ENCODE measurements around the gene ACTL7B. TPM values are rescaled to one million over a fixed set of nuclear protein-coding genes. Genes with fewer than 3 reads are reported as not detected.

The ACTL7B gene
- polyA plus RNA-seq, 1 of the 3 experiments (the other 2 are of a cell fraction), result 0.07 TPM

GRCh38 chr9:108836319-108836718, 19.5 kb downstream of the ACTL7B start:
- Histone ChIP-seq H3K4me1 (ENCODE audit: control insufficient read depth in 1 of 2, insufficient read depth in 2 of 2, low read depth in 1 of 2, low read length in 1 of 2) (no peaks in the 10 kb centered on the region), H4K20me1 (ENCODE audit: insufficient read depth) (no peaks in the 10 kb centered on the region), H3K36me3 (replicated peaks in 1 of 2; ENCODE audit: control insufficient read depth in 1 of 2, insufficient read depth in 2 of 2, low read length in 1 of 2) (no peaks in the 10 kb centered on the region), H3K9me2 (no peaks in the 10 kb centered on the region), H3F3A (replicated peaks; ENCODE audit: insufficient read depth) (no peaks in the 10 kb centered on the region), H3K4me3 (ENCODE audit: low read depth in 2 of 2, low read length in 1 of 2) (no peak overlapping the region), H3K9me3 (no peaks in the 10 kb centered on the region), H3K27ac (ENCODE audit: low read depth in 2 of 2, low read length in 1 of 2) (no peak overlapping the region), H3K4me2 (no peak overlapping the region), H3K9ac (no peak overlapping the region), H3K79me2 (ENCODE audit: insufficient read depth) (no peaks in the 10 kb centered on the region), H3K27me3 (ENCODE audit: insufficient read depth) (no peaks in the 10 kb centered on the region; the same call in 1 of the 2 replicates), H2AFZ (ENCODE audit: low read depth) (no peak overlapping the region)
- CTCF ChIA-PET, result interaction anchor here (0.7 to 1.3 kb wide), 2 partner anchors 75 to 1370 kb away, joined by 3 to 4 read pairs; no protein-coding TSS in a partner anchor
- TF ChIP-seq TEAD4 (IDR thresholded peaks at IDR 0.05; ENCODE audit: borderline replicate concordance, insufficient read depth), result no peak
- TF ChIP-seq RAD21 (IDR thresholded peaks at IDR 0.05; ENCODE audit: low read length), result no peak
- no peak for TF ChIP-seq IRF3 (IDR thresholded peaks at IDR 0.05; ENCODE audit: low read depth, low read length)
- TF ChIP-seq, protein P1, sequence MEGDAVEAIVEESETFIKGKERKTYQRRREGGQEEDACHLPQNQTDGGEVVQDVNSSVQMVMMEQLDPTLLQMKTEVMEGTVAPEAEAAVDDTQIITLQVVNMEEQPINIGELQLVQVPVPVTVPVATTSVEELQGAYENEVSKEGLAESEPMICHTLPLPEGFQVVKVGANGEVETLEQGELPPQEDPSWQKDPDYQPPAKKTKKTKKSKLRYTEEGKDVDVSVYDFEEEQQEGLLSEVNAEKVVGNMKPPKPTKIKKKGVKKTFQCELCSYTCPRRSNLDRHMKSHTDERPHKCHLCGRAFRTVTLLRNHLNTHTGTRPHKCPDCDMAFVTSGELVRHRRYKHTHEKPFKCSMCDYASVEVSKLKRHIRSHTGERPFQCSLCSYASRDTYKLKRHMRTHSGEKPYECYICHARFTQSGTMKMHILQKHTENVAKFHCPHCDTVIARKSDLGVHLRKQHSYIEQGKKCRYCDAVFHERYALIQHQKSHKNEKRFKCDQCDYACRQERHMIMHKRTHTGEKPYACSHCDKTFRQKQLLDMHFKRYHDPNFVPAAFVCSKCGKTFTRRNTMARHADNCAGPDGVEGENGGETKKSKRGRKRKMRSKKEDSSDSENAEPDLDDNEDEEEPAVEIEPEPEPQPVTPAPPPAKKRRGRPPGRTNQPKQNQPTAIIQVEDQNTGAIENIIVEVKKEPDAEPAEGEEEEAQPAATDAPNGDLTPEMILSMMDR (IDR thresholded peaks at IDR 0.05), result no peak
- TF ChIP-seq USF2 (IDR thresholded peaks at IDR 0.05; ENCODE audit: borderline replicate concordance, low read depth, low read length), result no peak
- TF ChIP-seq MAX (IDR thresholded peaks at IDR 0.05; ENCODE audit: low read depth), result no peak
- TF ChIP-seq TAF1 (IDR thresholded peaks at IDR 0.05; ENCODE audit: borderline replicate concordance, low read depth, low read length), result no peak
- no peak for TF ChIP-seq TCF12 (IDR thresholded peaks at IDR 0.05)
- TF ChIP-seq FOSL2 (IDR thresholded peaks at IDR 0.05; ENCODE audit: borderline replicate concordance, low read depth), result no peak
- no peak for TF ChIP-seq NFIC (IDR thresholded peaks at IDR 0.05; ENCODE audit: borderline replicate concordance)
- TF ChIP-seq JUND (IDR thresholded peaks at IDR 0.05), result no peak
- TF ChIP-seq, protein P2, sequence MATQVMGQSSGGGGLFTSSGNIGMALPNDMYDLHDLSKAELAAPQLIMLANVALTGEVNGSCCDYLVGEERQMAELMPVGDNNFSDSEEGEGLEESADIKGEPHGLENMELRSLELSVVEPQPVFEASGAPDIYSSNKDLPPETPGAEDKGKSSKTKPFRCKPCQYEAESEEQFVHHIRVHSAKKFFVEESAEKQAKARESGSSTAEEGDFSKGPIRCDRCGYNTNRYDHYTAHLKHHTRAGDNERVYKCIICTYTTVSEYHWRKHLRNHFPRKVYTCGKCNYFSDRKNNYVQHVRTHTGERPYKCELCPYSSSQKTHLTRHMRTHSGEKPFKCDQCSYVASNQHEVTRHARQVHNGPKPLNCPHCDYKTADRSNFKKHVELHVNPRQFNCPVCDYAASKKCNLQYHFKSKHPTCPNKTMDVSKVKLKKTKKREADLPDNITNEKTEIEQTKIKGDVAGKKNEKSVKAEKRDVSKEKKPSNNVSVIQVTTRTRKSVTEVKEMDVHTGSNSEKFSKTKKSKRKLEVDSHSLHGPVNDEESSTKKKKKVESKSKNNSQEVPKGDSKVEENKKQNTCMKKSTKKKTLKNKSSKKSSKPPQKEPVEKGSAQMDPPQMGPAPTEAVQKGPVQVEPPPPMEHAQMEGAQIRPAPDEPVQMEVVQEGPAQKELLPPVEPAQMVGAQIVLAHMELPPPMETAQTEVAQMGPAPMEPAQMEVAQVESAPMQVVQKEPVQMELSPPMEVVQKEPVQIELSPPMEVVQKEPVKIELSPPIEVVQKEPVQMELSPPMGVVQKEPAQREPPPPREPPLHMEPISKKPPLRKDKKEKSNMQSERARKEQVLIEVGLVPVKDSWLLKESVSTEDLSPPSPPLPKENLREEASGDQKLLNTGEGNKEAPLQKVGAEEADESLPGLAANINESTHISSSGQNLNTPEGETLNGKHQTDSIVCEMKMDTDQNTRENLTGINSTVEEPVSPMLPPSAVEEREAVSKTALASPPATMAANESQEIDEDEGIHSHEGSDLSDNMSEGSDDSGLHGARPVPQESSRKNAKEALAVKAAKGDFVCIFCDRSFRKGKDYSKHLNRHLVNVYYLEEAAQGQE (IDR thresholded peaks at IDR 0.05; ENCODE audit: low read depth, low read length), result no peak
- no peak for TF ChIP-seq NRF1 (IDR thresholded peaks at IDR 0.05; ENCODE audit: low read depth, low read length)
- TF ChIP-seq SMC3 (IDR thresholded peaks at IDR 0.05; ENCODE audit: low read depth, low read length), result no peak
- no peak for TF ChIP-seq FOXJ3 (CRISPR knock-in tag; IDR thresholded peaks at IDR 0.05)
- TF ChIP-seq, protein P3, sequence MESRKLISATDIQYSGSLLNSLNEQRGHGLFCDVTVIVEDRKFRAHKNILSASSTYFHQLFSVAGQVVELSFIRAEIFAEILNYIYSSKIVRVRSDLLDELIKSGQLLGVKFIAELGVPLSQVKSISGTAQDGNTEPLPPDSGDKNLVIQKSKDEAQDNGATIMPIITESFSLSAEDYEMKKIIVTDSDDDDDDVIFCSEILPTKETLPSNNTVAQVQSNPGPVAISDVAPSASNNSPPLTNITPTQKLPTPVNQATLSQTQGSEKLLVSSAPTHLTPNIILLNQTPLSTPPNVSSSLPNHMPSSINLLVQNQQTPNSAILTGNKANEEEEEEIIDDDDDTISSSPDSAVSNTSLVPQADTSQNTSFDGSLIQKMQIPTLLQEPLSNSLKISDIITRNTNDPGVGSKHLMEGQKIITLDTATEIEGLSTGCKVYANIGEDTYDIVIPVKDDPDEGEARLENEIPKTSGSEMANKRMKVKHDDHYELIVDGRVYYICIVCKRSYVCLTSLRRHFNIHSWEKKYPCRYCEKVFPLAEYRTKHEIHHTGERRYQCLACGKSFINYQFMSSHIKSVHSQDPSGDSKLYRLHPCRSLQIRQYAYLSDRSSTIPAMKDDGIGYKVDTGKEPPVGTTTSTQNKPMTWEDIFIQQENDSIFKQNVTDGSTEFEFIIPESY (IDR thresholded peaks at IDR 0.05; ENCODE audit: borderline replicate concordance, low read depth), result no peak
- TF ChIP-seq RXRA (IDR thresholded peaks at IDR 0.05; ENCODE audit: borderline replicate concordance, low read depth), result no peak
- TF ChIP-seq SIN3A (IDR thresholded peaks at IDR 0.05; ENCODE audit: borderline replicate concordance, low read depth, low read length), result no peak
- 85% methylated on average over 9 of the region's 9 CpGs for WGBS (ENCODE audit: low lambda C conversion rate)
- no peak for DNase-seq
- POLR2A ChIA-PET, result no interaction called here
